DMS79 (cell line): ENCODE data around the gene POR.

Experiments used
- DNase-seq: peaks from one replicate; lab custom pipeline; 2025; lab: John Stamatoyannopoulos, UW

Gene POR

DNA sequence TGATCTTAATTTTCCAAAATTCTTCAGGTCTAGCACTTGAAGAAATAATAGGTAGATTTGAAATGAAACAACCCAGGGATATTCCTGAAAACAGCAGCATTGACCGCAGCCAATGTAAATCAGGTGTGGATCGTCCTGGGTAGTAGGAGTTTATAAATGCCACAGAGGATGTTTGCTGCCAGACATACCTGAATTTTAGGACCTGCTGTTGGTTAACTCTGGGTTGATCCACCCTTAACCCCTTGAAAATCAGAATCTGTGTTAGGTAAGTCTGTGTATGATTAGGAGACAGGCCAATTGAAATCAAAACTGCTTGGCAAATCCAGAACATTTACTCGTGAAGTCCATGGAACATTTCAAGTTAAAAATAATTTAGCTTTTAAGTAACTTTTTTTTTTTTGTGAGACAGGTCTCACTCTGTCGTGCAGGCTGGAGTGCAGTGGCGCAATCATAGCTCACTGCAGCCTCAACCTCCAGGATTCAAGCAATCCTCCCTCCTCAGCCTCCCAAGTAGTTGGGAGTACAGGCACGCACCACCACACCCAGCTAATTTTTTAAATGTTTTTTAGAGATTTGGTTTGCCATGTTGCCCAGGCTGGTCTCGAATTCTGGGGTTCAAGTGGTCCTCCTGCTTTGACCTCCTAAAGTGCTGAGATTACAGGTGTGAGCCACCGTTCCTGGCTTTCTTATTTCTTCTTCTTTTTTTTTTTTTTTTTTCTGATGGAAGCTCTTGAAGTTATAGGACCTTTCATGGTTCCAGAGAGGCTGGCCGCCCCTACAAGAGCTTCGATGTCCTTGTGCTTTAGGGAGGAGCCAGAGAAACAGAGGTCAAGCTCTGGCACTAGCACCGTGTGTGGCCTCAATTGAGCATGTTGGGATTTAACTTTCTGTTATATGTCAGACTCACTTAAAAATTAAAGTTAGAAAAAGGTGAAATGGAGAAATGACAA lies 2.0 kb downstream of the POR start:
- no peak for DNase-seq

DNA sequence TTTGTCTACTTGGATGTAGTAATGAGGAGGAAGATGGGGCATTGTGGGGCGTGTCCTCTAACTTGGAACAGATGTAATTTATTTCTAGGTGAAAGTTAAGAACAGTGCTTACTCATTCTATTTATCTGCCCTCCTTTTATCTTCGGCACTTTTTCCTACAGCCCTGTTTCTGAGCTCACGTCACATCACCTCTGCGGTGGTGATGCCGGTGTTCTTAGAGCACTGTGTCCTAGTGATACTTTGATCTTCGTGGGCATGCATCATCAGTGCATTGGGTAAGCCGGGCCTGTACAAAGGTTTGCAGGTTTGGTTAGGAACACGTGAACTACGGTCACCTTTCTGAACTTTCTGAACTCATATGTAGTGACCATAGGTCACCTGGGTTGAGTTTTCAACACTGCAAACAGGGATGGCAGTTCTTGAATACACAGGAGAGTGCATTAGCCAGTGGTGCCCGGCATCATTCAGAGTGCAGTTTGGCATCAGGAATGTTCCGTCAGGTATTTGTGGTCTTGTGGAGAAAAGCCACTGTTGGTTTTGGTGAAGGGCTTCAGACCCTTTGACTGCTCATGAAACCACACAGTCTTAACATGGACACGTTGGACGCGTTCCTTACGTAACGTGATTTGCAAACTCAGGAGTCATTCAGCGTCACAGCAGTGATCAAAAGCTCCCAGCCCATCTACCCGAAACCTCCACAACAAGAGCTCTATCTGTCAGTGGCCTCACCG lies 5.6 kb downstream of the POR start:
- no peak for DNase-seq

GRCh38 chr7:75921479-75921878 lies 6.5 kb downstream of the POR start:
- DNase-seq: no peak

- no peak for DNase-seq
These were observed 8.1 kb downstream of the POR start for GRCh38 chr7:75922966-75923603.

- DNase-seq: no peak
These were observed 9.3 kb downstream of the POR start for GRCh38 chr7:75924256-75924655.

DNA sequence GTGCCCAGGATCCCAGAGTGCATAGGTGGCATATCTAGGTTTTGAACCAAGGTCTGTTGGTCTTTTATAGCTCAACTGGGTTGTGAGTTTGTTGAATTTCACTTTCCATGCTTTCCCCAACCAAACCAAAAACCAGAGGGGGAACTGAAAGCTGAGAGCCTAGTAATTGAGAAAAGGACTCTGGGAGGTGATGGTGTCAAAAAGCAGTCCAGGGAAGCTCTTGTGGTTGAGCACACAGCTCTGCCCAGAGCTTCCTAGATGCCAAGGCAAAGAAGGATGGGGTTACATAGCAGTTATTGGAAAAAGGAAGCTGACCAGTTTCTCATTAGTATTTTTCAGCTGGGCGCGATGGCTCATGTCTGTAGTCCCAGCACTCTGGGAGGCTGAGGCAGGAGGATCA lies 9.9 kb downstream of the POR start:
- DNase-seq: no peak

- DNase-seq: no peak
These were observed 10.9 kb downstream of the POR start for GRCh38 chr7:75925717-75926435.

- no peak for DNase-seq
These were observed 13.6 kb downstream of the POR start for GRCh38 chr7:75928568-75928914.

DNA sequence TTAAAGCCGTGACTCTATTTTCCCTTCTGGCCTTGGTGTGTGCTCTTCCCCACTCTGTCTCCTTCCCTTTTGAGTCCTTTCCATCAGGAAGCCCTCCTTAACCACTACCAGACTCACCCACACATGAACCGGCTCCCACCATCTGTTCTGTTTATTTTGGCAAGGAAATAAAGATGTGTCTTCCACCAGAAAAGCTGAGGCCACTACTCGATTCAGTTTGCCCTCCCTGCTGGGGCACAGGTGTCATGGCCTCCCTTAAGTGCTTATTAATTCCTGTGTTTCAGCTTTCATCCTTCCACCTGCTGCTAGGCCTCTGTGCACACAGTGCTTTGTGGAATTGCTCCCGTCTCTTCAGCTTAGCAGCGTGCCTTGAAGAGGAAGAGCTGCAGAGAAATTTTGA lies 16.7 kb downstream of the POR start:
- DNase-seq: peak; percentile 93

DNA sequence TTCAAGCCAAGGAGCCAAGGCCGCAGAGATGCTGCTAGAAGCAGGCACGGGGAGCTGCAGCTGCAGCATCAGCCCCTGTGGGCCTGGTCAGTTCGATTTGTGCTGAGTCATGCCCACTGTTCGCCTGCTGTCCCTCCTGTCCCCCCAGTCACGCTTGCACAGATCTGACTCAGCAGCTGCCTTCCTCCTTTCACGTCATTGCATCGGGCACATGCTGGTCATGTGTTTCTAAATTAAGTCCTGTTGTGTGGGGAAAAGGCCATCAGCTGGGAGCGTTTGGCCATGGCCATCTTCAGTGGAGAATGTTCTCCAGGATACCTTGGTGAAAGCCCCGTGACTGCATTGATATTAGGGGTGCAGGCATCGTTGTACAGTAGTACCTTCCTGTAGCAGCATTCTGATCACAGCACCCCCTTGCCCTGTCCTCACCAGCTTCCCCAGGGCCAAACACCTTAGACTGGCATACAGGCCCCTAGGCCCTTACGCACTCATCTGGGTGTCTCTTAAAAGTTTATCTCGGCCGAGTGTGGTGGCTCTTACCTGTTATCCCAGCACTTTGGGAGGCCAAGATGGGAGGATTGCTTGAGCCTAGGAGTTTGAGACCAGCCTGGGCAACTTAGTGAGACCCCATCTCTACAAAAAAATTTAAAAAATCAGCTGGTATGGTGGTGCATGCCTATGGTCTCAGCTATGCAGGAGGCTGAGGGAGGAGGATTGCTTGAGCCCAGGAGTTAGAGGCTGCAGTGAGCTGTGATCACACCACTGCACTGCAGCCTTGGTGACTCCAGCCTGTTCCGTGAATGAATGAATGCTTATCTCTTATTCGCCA lies 23.2 kb downstream of the POR start:
- no peak for DNase-seq

DNA sequence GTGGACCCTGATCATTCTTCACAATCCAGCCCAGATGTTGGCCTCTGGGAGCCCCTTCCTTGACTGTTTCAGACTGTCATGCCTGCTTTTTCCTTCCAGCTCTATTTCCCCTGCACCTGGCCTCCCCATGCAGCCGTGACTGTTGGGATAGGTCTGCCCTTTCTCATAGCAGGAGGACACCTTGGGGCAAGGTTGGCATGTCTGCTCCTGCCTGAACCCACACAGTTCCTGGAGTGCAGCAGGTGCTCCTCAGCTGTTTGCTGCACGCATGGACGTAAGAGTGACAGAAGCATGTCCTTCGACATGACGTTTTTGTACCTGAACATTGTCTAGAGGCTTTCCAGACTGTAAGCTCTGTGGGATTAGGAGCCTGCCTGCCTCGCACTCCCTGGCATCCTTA lies 24.0 kb downstream of the POR start:
- peak; percentile 65 for DNase-seq

- no peak for DNase-seq
These were observed 28.9 kb downstream of the POR start for GRCh38 chr7:75943864-75944263.

- no peak for DNase-seq
These were observed 29.6 kb downstream of the POR start for GRCh38 chr7:75944507-75944906.

GRCh38 chr7:75945297-75946168 lies 30.6 kb downstream of the POR start:
- DNase-seq: peak; percentile 72

- peak; percentile 89 for DNase-seq
These were observed 31.4 kb downstream of the POR start for GRCh38 chr7:75946207-75946855.

DNA sequence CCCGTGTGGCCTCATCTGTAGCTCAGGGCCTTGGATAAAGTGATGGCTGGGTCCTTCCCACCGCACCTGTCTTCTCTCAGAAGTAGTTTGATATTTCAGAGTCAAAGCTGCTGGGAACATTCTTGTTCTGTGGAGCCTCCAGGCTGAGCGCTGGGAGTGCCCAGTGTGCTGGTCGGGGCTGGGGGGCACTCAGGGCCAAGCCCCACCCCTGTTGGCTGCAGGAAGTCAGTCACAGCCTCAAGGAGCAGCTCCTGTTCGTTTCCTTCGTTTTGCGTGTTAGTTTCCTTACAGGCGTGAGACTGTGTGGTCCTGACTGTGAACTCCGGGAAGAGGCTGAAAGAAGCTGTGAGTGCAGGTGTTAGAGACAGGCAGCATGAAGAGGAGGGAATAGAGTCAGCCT lies 33.2 kb downstream of the POR start:
- DNase-seq: no peak

GRCh38 chr7:75950111-75950681 lies 35.2 kb downstream of the POR start:
- no peak for DNase-seq

DNA sequence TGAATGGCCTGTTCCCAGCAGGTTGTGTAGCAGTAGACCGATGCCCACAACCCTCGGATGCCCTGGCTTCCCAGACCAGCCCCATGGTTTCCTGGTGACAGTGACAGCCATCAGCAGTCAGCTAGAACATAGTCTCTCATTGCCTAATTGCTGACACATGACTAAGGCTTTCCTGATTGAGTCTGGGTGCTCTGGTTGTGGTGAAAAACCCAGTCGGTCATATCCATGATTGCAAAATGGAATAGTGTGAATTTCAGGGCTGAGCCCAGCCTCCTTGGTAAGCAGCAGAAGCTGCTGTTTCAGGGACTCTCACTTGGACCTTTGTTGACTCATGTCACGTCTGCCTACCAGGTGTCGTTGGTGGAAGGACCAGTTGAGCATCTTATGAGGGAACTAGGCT lies 36.6 kb downstream of the POR start:
- DNase-seq: no peak

DNA sequence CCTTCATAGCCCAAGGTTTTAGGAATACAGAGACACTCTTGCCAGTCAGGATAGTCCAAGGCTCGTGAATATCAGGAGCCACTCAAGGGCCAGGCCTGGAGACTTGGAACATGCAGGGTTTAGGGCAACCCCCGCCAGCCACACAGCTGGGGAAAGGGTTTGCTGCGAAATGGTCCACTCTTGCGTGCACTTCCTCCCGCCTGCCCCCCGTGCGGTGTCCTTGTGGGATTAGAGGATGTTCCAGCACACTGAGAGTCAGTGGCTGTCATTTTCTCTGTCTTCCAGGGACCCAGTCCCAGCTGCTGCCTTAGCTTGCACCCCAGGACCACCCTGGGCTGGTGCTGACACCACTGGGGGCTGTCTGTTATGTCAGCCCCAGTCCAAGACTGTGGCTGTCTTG lies 38.5 kb downstream of the POR start:
- no peak for DNase-seq
